ENCODE measurements around the gene CHCHD6. TPM values are rescaled to one million over a fixed set of nuclear protein-coding genes. Genes with fewer than 3 reads are reported as not detected.

Gene CHCHD6
- total and polyA plus RNA-seq, 4 donors = 12.1 to 22.6 (median 17.5) TPM

- Histone ChIP-seq H3K9ac (ENCODE audit: insufficient read depth in 1 of 2, low read length in 2 of 2) (no peak overlapping the region), H3K4me3 (no peak overlapping the region), H3K9me3 (ENCODE audit: control insufficient read depth in 4 of 4, insufficient read depth in 3 of 4, low read length in 3 of 4) (no peaks in the 10 kb centered on the region), H3K4me1 (ENCODE audit: control insufficient read depth in 5 of 5, insufficient read depth in 5 of 5, low read length in 5 of 5) (peaks cover 4 to 50% (median 8%) of the 10 kb centered on the region in 5 donors), H3K27ac (ENCODE audit: low read depth in 1 of 2, low read length in 1 of 2) (no peak overlapping the region), H3K36me3 (ENCODE audit: control insufficient read depth in 4 of 4, insufficient read depth in 4 of 4, low read length in 4 of 4) (peaks cover 0 to 7% (median 0%) of the 10 kb centered on the region in 4 donors), H3K27me3 (ENCODE audit: control insufficient read depth in 3 of 3, insufficient read depth in 3 of 3, low read length in 2 of 3) (no peaks in the 10 kb centered on the region)
- ATAC-seq (ENCODE audit: insufficient read depth, low FRiP score) (no peak), DNase-seq (no peak)
- WGBS, 2 donors = 73 to 75% methylated on average over 4 of the region's 4 CpGs
- TF ChIP-seq CTCF (IDR thresholded peaks at IDR 0.05; ENCODE audit: control extremely low read depth, extremely low read depth) = no peak
Observed at GRCh38 chr3:126998320-126998719, 294.3 kb downstream of the CHCHD6 start.

GRCh38 chr3:126998728-126999127, 294.7 kb downstream of the CHCHD6 start:
- Histone ChIP-seq H3K36me3 (ENCODE audit: control insufficient read depth in 4 of 4, insufficient read depth in 4 of 4, low read length in 4 of 4) (peaks cover 0 to 7% (median 0%) of the 10 kb centered on the region in 4 donors), H3K27ac (ENCODE audit: low read depth in 1 of 2, low read length in 1 of 2) (peak overlapping the region in 1 of 2 donors; percentile 24), H3K4me3 (no peak overlapping the region), H3K4me1 (ENCODE audit: control insufficient read depth in 5 of 5, insufficient read depth in 5 of 5, low read length in 5 of 5) (peaks cover 4 to 52% (median 8%) of the 10 kb centered on the region in 5 donors), H3K9me3 (ENCODE audit: control insufficient read depth in 4 of 4, insufficient read depth in 3 of 4, low read length in 3 of 4) (no peaks in the 10 kb centered on the region), H3K9ac (ENCODE audit: insufficient read depth in 1 of 2, low read length in 2 of 2) (no peak overlapping the region), H3K27me3 (ENCODE audit: control insufficient read depth in 3 of 3, insufficient read depth in 3 of 3, low read length in 2 of 3) (no peaks in the 10 kb centered on the region)
- no peak for TF ChIP-seq CTCF (IDR thresholded peaks at IDR 0.05; ENCODE audit: control extremely low read depth, extremely low read depth)
- DNase-seq (no peak), ATAC-seq (ENCODE audit: insufficient read depth, low FRiP score) (no peak)
- WGBS, 2 donors = 32 to 41% methylated on average over 3 of the region's 3 CpGs

GRCh38 chr3:126999383-126999782, 295.3 kb downstream of the CHCHD6 start:
- Histone ChIP-seq H3K9me3 (ENCODE audit: control insufficient read depth in 4 of 4, insufficient read depth in 3 of 4, low read length in 3 of 4) (no peaks in the 10 kb centered on the region), H3K4me1 (ENCODE audit: control insufficient read depth in 5 of 5, insufficient read depth in 5 of 5, low read length in 5 of 5) (peaks cover 4 to 47% (median 7%) of the 10 kb centered on the region in 5 donors), H3K27ac (ENCODE audit: low read depth in 1 of 2, low read length in 1 of 2) (peak overlapping the region in 1 of 2 donors; percentile 24), H3K4me3 (no peak overlapping the region), H3K36me3 (ENCODE audit: control insufficient read depth in 4 of 4, insufficient read depth in 4 of 4, low read length in 4 of 4) (peaks cover 0 to 7% (median 0%) of the 10 kb centered on the region in 4 donors), H3K9ac (ENCODE audit: insufficient read depth in 1 of 2, low read length in 2 of 2) (no peak overlapping the region), H3K27me3 (ENCODE audit: control insufficient read depth in 3 of 3, insufficient read depth in 3 of 3, low read length in 2 of 3) (no peaks in the 10 kb centered on the region)
- ATAC-seq (ENCODE audit: insufficient read depth, low FRiP score) = no peak
- no peak for DNase-seq
- 75 to 83% methylated on average over 15 of the region's 15 CpGs for WGBS, 2 donors
- TF ChIP-seq CTCF (IDR thresholded peaks at IDR 0.05; ENCODE audit: control extremely low read depth, extremely low read depth) = no peak

GRCh38 chr3:127000119-127000518, 296.1 kb downstream of the CHCHD6 start:
- no peak for ATAC-seq (ENCODE audit: insufficient read depth, low FRiP score)
- no peak for TF ChIP-seq CTCF (IDR thresholded peaks at IDR 0.05; ENCODE audit: control extremely low read depth, extremely low read depth)
- WGBS, 2 donors = 81% methylated on average over 15 of the region's 15 CpGs

More at GRCh38 chr3:127000119-127000518, 296.1 kb downstream of the CHCHD6 start:
- Histone ChIP-seq H3K4me1 (ENCODE audit: control insufficient read depth in 5 of 5, insufficient read depth in 5 of 5, low read length in 5 of 5) (peaks cover 0 to 40% (median 7%) of the 10 kb centered on the region in 5 donors), H3K27me3 (ENCODE audit: control insufficient read depth in 3 of 3, insufficient read depth in 3 of 3, low read length in 2 of 3) (no peaks in the 10 kb centered on the region), H3K27ac (ENCODE audit: low read depth in 1 of 2, low read length in 1 of 2) (no peak overlapping the region), H3K4me3 (no peak overlapping the region), H3K9ac (ENCODE audit: insufficient read depth in 1 of 2, low read length in 2 of 2) (no peak overlapping the region), H3K36me3 (ENCODE audit: control insufficient read depth in 4 of 4, insufficient read depth in 4 of 4, low read length in 4 of 4) (peaks cover 0 to 9% (median 0%) of the 10 kb centered on the region in 4 donors), H3K9me3 (ENCODE audit: control insufficient read depth in 4 of 4, insufficient read depth in 3 of 4, low read length in 3 of 4) (no peaks in the 10 kb centered on the region)
- DNase-seq = no peak
